T-helper 1 cell (primary cell): Measurements from ENCODE around the gene SCGN.

Experiments
- DNase-seq, 5 donors: peaks; one replicate each; pipeline ENCODE4 v3.0.0-alpha.2; 2012 to 2020

SCGN gene

DNA sequence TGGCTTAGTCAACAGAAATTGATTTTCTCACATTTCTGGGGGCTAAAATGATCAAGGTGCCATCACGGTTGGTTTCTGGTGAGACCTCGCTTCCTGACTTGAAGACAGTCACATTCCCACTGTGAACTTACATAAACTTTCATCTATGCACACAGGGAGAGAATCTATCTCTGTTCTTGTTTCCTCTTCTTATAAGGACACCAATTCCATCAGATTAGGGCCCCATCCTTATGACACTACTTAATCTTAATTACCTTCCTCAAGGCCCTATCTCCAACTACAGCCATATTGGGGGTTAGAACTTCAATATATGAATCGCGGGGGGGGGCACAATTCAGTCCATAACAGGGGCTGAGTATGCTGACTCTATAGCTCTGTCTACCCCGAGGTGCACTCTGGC is 10.6 kb upstream of the SCGN start:
- no peak for DNase-seq

DNA sequence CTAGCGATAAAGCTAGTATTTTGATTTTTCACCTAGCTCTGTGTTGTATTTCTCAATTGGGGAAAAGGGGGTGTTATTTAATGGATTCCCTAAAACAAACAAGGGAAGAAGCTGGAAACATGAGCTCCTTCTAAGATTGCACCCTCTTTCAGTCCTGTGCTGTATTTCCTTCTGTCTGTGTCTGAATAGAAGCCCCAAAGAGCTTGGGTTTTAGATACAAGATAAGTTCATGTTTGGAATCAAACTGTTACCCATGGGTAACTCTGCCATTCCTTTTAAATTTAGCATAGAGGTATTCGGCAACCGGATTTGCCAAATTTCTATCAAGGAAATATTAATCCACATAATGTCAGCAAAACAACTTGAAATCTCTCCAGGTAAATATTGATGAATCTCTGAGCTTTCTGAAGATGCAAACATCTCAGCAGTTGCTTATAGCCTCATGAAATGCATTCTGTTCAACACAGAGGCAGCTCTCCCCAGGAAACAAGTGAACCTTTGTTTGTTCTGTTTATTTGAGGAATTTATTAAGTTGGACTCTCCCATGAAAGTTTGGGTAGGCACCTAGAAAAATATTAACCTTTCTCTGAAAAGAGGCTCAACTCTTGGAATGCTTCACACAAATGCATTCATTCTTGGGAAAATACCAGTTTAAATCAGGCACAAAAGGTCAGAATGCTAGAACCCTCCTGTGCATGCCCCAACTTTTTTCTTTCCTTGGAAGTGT is 9.9 kb upstream of the SCGN start:
- no peak for DNase-seq

DNA sequence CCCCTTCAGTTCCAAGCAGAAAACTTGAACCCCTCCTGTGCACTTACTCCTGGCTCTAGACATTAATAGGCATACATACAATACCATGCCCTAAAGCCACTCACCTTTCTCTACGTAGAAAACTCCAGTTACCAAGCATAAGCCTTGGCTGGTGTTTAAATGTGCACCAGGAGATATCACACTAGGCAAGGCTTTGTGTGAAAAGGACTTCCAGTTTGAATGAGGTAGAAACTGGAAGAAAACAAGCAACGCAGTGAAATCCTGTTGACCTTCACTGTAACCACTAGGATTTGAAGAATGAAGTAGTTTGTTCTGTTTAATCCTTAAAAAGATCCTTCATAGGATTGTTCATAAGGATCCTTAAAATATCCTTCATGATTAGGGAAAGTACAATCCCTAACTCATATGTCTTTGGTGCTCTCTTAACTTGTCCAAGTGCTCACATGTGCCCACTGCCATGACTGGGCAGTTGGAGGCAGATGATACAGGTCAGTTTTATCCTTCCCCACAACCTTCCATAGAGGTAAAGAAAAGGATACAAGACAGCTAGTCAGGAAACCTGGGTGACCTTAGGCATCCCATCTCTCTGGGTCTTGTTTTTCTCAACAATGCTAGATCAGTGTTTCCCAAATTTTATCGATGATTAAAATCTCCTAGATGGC is 9.2 kb upstream of the SCGN start:
- no peak for DNase-seq

DNA sequence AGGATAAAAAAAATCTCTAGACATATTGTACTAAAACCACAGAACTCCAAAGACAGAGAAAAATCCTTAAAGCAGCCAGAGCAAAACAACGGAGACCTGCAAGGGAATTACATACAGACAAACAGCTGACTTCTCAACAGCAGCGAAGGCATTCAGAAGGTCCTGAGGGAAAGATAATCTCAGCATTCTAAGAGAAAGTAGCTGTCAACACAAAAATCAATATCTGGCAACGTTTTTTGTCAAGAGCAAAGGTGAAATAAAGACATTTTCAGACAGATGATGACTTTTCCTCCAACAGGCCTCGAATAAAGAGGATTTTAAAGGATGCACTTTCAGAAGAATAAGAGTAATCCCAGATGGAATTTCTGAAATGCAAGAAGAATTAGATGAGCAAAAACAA is 6.1 kb upstream of the SCGN start:
- DNase-seq: no peak

DNA sequence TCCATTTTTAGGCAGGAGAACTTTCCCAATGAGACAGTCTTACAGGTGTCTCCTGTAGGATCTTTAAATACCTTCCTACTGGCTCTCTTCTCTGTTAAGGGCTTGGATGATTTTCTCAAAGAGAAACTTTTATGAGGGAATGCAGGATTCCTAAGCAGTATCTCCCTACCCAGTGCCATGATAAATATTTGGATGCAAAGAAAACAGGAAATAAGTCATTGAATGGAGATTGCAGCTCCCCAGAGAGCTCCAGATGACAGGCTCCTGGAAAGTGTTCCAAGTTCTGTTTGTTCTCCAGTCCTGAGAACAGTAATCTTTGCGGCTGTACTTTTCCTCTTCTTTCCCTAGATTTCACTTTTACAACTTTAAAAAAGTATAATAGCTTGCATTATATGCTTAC is 2.4 kb upstream of the SCGN start:
- DNase-seq: no peak

DNA sequence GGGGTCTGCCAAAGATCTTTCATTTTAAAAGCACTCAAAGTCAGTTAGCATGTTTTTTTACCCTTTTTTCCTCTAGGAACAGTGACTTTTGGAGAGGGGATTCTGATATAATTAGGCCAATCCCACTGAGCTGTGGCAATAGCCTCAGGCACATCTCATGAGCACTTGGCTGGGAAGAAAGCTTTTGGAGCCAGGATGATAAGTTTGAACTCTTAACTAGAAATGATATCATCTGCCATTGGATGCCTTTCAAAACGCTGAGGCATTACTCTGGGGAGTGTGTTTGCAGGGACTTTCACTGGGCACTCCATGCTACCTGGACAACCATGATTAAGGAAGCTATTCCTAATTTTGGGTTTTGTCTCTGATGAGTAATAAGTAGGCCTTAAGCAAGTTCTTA is 3.7 kb downstream of the SCGN start:
- DNase-seq: no peak

DNA sequence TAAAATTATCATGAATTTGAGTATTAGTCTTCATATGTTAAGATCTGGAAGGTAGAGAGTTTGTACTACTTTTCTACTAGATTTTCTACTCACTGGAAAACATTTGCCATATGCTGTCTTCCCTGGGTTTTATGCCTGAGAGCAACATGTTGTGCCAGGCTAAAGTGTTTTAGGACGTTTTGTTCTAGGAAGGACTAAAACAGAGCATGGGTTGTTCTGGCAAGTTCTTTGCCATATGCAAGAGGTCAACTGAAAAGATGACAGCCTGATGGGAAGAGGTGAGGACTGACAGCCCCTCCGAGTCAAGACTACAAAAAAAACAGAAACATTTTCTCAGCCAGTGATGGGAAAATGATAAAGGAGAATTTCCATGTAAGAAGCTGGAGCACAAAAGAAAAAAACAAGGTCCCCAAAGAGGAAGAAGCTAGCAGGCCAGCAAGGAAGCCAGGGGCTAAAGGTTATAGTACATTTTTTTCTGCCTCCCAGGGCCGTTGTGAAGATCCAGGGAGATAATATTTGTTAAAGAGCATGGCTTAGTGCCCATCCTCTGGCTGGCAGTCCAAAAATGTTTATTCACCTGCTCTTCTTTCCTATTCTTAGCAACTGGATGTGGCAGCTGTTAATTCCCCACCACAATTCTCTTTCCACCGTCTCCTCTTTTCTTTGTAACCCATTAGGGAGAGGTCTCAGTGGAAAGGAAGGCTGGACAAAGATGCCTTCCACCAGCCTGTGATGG is 7.8 kb downstream of the SCGN start:
- DNase-seq: no peak

DNA sequence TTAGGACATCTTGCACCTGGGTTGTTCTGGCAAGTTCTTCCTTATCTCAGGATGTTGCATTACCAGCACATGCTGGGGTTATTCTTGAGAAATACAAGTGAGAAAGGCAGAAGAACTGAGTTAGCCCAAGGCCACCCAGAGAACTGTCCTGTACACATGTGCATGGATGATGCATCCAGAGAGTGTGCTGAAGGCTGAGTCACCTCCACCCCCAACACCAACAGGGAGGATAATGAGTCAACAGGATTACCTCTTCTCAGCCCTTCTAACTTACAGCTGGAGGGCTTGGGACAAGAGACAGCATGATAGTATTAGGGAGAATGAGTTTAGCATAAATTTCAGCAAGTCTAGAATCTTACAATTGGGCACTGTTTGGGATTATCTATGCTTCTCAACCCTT is 8.5 kb downstream of the SCGN start:
- peak in 1 of 5 donors; percentile 53 for DNase-seq

DNA sequence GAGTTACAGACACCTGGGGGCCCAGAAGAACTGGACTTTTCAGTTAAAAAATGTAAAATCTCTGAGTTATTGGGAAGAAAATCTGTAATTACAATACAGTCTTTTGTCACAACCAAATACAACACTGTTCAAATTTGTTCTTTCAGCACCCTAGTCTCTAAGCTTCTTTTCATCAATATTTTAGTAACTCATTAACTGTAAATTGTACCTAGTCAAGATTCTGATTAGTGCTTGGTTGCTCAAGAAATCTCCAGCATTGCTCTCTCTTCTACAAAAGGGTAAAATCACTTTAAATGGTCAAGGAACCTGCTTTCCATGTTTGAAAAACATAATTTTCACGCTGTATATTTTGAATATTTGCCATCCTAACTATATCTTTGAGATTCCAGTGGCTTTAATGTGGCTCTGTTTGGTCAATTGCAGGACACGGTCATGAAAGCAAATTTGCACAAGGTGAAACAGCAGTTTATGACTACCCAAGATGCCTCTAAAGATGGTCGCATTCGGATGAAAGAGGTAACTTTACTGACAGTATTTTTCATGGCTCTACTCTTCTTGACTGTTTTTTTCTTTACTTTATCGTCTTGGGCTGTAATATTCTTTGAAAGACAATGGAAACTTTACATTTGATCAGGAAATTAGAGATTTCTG is 9.2 kb downstream of the SCGN start:
- no peak for DNase-seq

DNA sequence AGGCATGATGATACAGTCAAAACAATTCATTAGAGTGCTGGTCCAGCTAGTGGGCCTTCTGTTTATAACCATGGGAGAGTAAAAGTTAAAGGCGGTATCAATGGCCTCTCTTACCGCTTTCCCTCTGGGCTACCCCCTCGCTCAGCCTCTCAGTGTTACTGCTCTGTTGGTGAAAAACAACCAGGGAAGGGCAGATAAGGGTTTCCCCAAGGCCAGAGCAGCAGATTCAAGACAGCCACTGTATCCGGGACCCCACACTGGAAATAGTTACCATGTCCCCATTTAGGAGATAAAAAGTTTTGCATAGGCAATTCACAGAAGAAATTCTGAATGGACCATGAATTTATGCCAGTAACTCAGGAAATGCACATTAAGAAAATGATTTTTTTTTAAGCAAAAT is 13.4 kb downstream of the SCGN start:
- DNase-seq: no peak

DNA sequence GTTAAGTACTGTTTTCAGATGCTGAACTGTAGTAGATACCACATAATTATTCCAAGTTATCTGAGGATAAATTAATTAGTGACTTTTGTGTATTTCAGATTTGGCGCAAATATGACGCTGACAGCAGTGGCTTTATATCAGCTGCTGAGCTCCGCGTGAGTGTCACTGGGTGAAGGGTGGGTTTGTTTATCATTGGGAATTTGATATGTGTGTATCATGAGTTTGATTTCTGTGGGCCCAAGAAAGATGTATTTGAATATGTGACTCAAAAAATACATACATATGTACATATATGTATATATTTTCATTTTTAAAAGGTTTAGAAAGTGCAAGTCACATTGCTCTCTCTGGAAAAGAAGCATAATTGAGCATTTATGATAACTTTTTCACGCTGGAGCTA is 17.4 kb downstream of the SCGN start:
- DNase-seq: no peak

DNA sequence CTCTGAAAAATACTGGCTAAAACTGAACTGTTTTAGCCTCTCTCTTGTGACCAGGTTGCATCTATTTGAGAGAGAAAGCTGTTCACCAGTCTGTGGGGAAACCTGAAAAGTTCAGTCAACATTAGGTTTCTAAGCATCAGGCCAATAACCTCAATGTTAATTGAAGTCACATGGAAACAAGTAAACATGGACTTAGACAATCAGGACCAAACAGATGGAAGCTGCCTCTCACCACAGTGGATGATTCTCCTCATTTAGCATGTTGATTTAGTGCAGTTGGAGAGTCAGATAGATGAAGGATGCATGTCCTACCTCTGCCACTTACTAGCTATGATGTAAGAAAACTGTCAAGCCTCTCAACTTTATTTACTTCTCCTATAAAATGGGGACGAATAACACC is 18.2 kb downstream of the SCGN start:
- no peak for DNase-seq

DNA sequence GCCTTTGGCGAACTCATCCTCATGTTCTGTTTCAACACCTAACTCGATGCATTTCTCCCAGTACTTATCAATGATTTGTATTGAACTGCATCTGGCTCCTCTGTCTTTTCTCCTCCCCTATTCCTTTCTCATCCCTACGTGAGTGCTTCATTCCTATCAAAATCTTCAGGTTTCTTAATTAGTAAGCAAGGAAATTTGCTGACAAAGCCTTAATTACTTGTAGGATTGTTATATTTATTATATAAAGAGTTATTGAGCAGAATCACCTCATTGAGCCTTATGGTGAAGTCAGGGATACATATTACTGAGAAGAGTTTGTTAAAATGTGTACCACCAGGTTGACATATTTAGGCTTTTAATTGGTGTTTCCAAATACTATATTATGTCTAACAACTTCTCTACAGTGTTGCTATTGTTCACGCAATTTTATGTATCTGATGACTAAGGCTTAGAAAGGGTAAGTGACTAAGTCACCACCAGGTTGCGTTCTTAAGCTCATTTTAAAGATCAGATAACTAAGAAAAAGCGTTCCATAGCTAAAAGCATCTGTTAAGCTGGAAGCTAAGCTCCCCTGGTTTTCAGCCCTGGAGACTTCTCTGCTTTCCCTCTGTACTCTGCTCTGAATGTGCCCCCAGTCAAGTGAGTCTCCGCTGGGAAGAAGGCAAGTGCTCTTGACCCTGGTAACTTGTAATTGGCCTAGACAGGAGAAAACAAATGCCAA is 18.9 kb downstream of the SCGN start:
- DNase-seq: no peak

DNA sequence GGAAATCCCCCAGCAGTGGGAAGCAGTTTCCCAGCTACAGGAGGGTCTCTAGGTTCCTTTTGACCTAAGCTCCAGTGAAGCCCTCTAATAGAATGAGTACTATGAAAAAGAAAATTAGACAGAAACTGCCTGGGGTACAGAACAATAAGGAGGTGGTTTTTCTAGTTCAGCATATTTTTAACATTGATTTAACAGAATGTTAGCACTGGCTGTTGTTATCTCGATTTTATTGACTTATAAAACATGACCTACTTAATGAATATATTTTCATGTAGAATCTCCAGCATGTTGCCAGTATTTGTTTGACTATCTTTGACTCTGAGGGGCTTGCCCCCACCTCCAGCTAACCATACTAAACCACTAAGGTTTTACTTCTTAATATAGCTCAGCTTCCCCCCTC is 19.6 kb downstream of the SCGN start:
- DNase-seq: no peak

DNA sequence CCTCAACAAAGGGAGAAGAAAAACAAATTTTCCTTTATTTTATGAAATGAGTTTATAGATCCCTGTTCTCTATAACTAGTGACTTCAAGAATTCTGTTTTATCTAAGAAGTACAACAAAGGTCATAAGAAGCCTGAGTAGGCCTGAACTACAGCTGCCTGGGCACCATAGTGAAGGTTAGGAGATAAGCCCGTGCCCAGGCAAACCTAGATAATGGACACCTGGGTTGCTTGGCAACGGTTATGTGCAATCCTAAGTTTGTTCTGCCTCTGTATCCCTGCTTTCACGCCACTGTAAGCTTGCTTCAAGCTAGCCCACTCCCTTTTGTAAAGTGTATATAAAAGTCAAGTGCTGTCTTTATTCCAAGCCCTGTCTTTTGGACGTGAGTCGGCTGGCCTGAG is 23.2 kb downstream of the SCGN start:
- no peak for DNase-seq

DNA sequence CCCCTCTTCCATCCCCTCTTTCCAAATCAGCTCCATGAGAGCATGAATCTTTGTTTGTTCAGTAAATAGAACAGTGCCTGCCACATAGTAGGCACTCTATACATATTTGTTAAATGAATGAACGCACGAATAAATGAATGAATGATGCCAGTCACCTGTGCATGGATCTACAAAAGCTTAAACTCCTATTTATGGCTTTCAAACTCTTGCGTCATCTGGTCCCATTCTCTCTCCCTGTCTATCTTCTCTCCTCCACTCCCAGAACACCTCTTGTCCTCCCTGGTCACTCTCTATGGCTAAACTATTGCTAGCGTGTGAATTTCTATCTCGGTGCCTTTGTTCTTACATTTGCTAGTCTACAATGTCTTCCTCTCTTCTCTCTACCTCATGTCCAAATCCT is 24.8 kb downstream of the SCGN start:
- DNase-seq: no peak

DNA sequence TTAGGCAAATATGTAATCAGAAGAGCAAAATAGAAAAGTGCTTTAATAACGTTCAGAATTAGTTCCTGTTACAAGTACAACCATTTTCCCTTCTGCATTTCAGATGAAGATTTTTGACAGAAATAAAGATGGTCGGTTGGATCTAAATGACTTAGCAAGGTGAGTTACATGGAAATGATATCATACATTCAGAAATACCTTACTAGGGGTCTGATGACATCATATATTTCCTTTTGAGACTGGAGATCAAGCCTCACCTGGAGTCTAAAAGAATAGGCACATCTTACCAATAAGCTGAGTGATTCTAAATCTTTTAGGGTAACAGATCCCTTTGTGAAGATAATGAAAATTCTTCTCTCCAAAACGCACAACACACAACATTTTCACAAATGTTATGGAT is 29.8 kb downstream of the SCGN start:
- DNase-seq: no peak

DNA sequence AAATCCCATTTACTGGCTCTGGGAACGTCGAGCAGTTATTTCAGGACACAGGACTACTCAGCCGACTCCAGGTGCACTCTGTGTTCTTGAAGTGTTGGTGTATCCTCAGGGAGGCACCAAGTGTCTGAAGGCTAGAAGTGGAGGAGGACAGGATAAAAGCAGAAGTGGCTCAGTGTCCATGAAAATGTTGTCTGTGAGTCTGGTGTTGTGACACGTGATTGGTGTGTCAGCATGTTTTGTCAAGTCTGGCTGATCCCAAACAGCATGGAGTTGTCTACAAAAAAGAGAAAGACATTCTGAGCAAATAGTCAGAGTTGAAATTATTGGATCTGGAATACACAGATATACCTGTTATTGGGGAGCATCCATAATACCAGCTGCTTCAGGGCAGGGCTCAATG is 30.3 kb downstream of the SCGN start:
- DNase-seq: no peak

DNA sequence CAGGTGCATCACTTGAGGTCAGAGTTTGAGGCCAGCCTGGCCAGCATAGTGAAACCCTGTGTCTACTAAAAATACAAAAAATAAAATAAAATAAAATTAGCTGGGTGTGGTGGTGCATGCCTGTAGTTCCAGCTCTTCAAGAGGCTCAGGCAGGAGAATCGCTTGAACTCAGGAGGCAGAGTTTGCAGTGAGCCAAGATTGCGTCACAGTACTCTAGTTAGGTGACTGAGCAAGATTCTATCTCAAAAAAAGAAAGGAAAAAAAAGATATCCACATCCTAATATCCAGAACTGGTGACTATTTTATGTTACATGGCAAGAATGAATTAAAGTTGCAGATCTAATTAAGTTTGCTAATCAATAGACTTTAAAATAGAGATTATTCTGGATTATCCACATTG is 32.5 kb downstream of the SCGN start:
- DNase-seq: no peak

DNA sequence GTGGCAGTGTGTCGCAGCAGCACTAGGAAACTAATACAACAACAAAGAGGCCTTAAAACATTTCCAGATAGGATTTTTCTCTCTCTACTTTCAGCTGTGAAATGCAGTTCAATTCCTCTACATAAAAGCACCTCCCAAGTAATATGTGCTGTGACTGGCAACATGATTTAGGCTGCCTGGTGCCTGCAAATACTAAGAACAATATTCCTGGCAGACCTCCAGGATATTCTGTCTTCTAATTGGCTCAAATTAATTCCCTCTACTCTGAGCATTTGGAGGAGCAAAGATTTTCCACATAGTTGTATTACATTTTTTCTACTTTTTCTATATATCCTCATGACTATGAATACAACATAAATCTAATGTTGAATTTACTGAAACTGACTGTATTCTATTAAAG is 33.2 kb downstream of the SCGN start:
- DNase-seq: no peak

DNA sequence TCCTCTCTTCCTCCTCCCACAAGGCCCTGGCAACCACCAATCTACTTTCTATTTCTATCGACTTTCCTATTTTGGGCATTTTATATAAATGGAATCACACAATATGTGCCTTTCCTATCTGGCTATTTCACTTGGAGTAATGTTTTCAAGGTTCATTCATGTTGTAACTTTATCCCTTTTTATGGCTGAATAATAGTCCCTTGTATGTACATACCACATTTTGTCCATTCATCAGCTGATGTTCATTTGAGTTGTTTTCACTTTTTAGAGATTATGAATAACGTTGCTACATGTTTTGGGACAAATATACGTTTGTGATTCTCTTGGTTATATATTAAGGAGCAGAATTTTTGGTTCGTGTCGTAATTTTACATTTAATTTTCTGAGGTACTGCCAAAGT is 33.9 kb downstream of the SCGN start:
- no peak for DNase-seq

DNA sequence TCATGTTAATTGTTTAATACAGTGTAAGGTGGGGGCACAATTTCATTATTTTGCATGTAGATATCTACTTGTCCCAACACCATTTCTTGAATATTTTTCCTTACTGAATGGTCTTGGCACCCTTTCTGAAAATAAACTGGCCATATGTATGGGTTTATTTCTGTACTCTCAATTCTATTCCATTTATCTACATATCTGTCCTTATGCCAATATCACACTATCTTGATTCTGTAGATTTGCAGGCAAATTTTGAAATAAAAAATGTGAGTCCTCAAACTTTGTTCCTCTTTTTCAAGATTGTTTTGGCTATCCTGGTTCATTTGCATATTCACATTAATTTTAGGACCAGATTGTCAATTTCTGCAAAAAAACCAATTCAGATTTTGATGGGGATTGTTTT is 34.8 kb downstream of the SCGN start:
- no peak for DNase-seq

DNA sequence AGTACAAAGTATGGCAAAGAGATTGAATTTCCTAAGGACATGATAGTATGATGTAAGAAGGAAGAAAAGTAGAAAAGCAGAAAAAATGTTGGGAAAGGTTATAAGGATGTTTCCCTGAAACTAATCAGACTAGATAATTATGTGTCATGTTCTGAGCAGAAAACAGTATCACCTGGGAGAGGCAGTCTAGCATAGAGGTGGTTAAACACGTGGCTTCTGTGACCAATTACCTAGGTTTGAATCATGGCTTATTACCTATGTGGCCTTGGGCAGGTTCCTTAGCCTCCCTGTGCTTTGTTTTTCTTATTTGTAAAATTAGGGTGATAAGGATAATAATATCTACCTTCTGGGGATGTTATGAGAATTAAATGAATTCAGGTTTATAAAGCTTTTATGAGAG is 38.0 kb downstream of the SCGN start:
- no peak for DNase-seq
